H9 (cell line): ENCODE data around the gene C3orf20. TPM values are rescaled to one million over a fixed set of nuclear protein-coding genes. Genes with fewer than 3 reads are reported as not detected.
A peak's percentile ranks its signal among the peaks of the same experiment; 100 is the strongest.

ENCODE experiments used
- DNase-seq: peaks from one replicate; pipeline ENCODE4 v3.0.0-alpha.2; 2017
- H2AFZ ChIP-seq: one replicate; pipeline ENCODE4 v1.6.1; 2013; ENCODE audit warnings: mild to moderate bottlenecking, low read length, control low read depth, moderate library complexity
- H2AK5ac ChIP-seq: 2 replicates; pipeline ENCODE4 v1.6.1; 2013; ENCODE audit warnings: low read length, control low read depth, mixed read lengths; ENCODE audit not compliant: insufficient read length
- H2BK120ac ChIP-seq: one replicate; pipeline ENCODE4 v1.6.1; 2013; ENCODE audit warnings: low read depth, mild to moderate bottlenecking, low read length, control low read depth, inconsistent platforms; ENCODE audit not compliant: poor library complexity, severe bottlenecking
- H2BK12ac ChIP-seq: 2 replicates; pipeline ENCODE4 v1.6.1; 2013; ENCODE audit warnings: low read length, control low read depth, mixed read lengths, low read depth; ENCODE audit not compliant: insufficient read length
- H2BK15ac ChIP-seq: 2 replicates; pipeline ENCODE4 v1.6.1; 2013; ENCODE audit warnings: low read depth, low read length, control low read depth
- H2BK20ac ChIP-seq: one replicate; pipeline ENCODE4 v1.6.1; 2013; ENCODE audit warnings: low read depth, mild to moderate bottlenecking, low read length, control low read depth, inconsistent platforms; ENCODE audit not compliant: poor library complexity, severe bottlenecking
- H2BK5ac ChIP-seq: 2 replicates; pipeline ENCODE4 v1.6.1; 2013; ENCODE audit warnings: low read length, control low read depth, mixed read lengths; ENCODE audit not compliant: insufficient read length
- H3K14ac ChIP-seq: 2 replicates; pipeline ENCODE4 v1.6.1; 2013; ENCODE audit warnings: low read length, control low read depth; ENCODE audit not compliant: insufficient read depth
- H3K18ac ChIP-seq: 2 replicates; pipeline ENCODE4 v1.6.1; 2013; ENCODE audit warnings: low read depth, mild to moderate bottlenecking, mixed read lengths, low read length, control low read depth; ENCODE audit not compliant: insufficient read length
- H3K23ac ChIP-seq: 2 replicates; pipeline ENCODE4 v1.6.1; 2013; ENCODE audit warnings: low read length, control low read depth, mixed read lengths, low read depth; ENCODE audit not compliant: insufficient read length
- H3K23me2 ChIP-seq: 2 replicates; pipeline ENCODE4 v1.6.1; 2013; ENCODE audit warnings: low read depth, mild to moderate bottlenecking, mixed read lengths, low read length, control low read depth; ENCODE audit not compliant: insufficient read length, poor library complexity, severe bottlenecking
- H3K27ac ChIP-seq: 2 replicates; pipeline ENCODE4 v1.5.1; 2013; ENCODE audit warnings: low read length, control low read depth, mixed read lengths, low read depth; ENCODE audit not compliant: insufficient read length
- H3K27me3 ChIP-seq: 2 replicates; pipeline ENCODE4 v1.6.1; 2013; ENCODE audit warnings: low read length, control low read depth, inconsistent platforms; ENCODE audit not compliant: insufficient read depth
- H3K4ac ChIP-seq: 2 replicates; pipeline ENCODE4 v1.6.1; 2013; ENCODE audit warnings: low read depth, mild to moderate bottlenecking, control low read depth, inconsistent platforms, low read length, moderate library complexity
- H3K4me1 ChIP-seq: 2 replicates; pipeline ENCODE4 v1.6.1; 2013; ENCODE audit warnings: low read length, control low read depth, inconsistent platforms; ENCODE audit not compliant: insufficient read depth
- H3K4me2 ChIP-seq: 2 replicates; pipeline ENCODE4 v1.6.1; 2013; ENCODE audit warnings: low read length, control low read depth, mixed read lengths; ENCODE audit not compliant: insufficient read length, insufficient read depth
- H3K56ac ChIP-seq: 2 replicates; pipeline ENCODE4 v1.6.1; 2013; ENCODE audit warnings: low read depth, mild to moderate bottlenecking, mixed read lengths, low read length, control low read depth; ENCODE audit not compliant: insufficient read length
- H3K79me1 ChIP-seq: 2 replicates; pipeline ENCODE4 v1.6.1; 2013; ENCODE audit warnings: low read depth, mild to moderate bottlenecking, moderate library complexity, low read length, control low read depth, inconsistent platforms; ENCODE audit not compliant: insufficient read depth, poor library complexity, severe bottlenecking
- H3K79me2 ChIP-seq: 2 replicates; pipeline ENCODE4 v1.6.1; 2013; ENCODE audit warnings: low read length, control low read depth, inconsistent platforms; ENCODE audit not compliant: insufficient read depth
- H3K9ac ChIP-seq: 2 replicates; pipeline ENCODE4 v1.6.1; 2013; ENCODE audit warnings: low read length, control low read depth, mixed read lengths; ENCODE audit not compliant: insufficient read length; ENCODE audit errors: extremely low read depth
- H3K9me3 ChIP-seq: one replicate; pipeline ENCODE4 v1.6.1; 2013; ENCODE audit warnings: low read depth, low read length, inconsistent platforms; ENCODE audit not compliant: control insufficient read depth
- H3T11ph ChIP-seq: one replicate; pipeline ENCODE4 v1.6.1; 2013; ENCODE audit warnings: mild to moderate bottlenecking, low read length, control low read depth, inconsistent platforms
- H4K20me1 ChIP-seq: one replicate; pipeline ENCODE4 v1.6.1; 2013; ENCODE audit not compliant: control insufficient read depth, insufficient read length, insufficient read depth
- H4K5ac ChIP-seq: 2 replicates; pipeline ENCODE4 v1.6.1; 2013; ENCODE audit warnings: low read depth, mild to moderate bottlenecking, mixed read lengths, low read length, control low read depth; ENCODE audit not compliant: insufficient read length
- H4K8ac ChIP-seq: replicated peaks from 2 replicates; pipeline ENCODE4 v1.6.1; 2013; ENCODE audit warnings: low read length, control low read depth, mixed read lengths, low read depth; ENCODE audit not compliant: insufficient read length
- H4K91ac ChIP-seq: 2 replicates; pipeline ENCODE4 v1.6.1; 2013; ENCODE audit warnings: low read depth, mild to moderate bottlenecking, moderate library complexity, mixed read lengths, low read length, control low read depth; ENCODE audit not compliant: insufficient read length
- H3K27ac Mint-ChIP-seq, 3 experiments: 2 replicates in 2 of 3; 3 replicates in 1 of 3; pipeline ENCODE4 v1.8.0; 2020 to 2021; ENCODE audit warnings: mixed read lengths in 3 of 3, mild to moderate bottlenecking in 1 of 3, moderate library complexity in 1 of 3
- H3K27me3 Mint-ChIP-seq: 2 replicates; pipeline ENCODE4 v1.8.0; 2021; ENCODE audit warnings: low read depth, mild to moderate bottlenecking, moderate library complexity, mixed read lengths
- H3K36me3 Mint-ChIP-seq, 3 experiments: 2 replicates in 2 of 3; 3 replicates in 1 of 3; pipeline ENCODE4 v1.8.0; 2020 to 2021; ENCODE audit warnings: low read depth in 3 of 3, mixed read lengths in 3 of 3; ENCODE audit not compliant: insufficient read depth in 1 of 3
- H3K4me1 Mint-ChIP-seq, 2 experiments: 2 replicates each; pipeline ENCODE4 v1.8.0; 2020; ENCODE audit warnings: mixed read lengths in 2 of 2
- H3K4me3 Mint-ChIP-seq, 2 experiments: 2 replicates in 1 of 2; 3 replicates in 1 of 2; pipeline ENCODE4 v1.8.0; 2020 to 2021; ENCODE audit warnings: mild to moderate bottlenecking in 2 of 2, mixed read lengths in 2 of 2, moderate library complexity in 1 of 2
- H3K9me3 Mint-ChIP-seq, 2 experiments: 2 replicates in 1 of 2; 3 replicates in 1 of 2; pipeline ENCODE4 v1.8.0; 2020; ENCODE audit warnings: mild to moderate bottlenecking in 2 of 2, mixed read lengths in 2 of 2, moderate library complexity in 1 of 2
- CTCF ChIP-seq: fragments of 200-600 bp; sonication (generic); conservative IDR thresholded peaks from 3 replicates; pipeline ENCODE4 v1.8.0; 2021; ENCODE audit warnings: antibody characterized with exemption, mild to moderate bottlenecking
- WGBS: extraction: QIAGEN DNeasy Blood & Tissue Kit; methylation state at CpG from one replicate; pipeline ENCODE4 v1.1.7; 2013; ENCODE audit warnings: missing lambda C conversion rate, low lambda C conversion rate, mixed read lengths; ENCODE audit not compliant: insufficient read length; ENCODE audit errors: extremely low coverage; 5-methylcytosine and 5-hydroxymethylcytosine counted together
- total RNA-seq: library from RNA; stranded (reverse); gene quantifications from 2 replicates; pipeline ENCODE4 v1.2.1, GENCODE V29; 2021

C3orf20 gene
- total RNA-seq, 1 experiment from 2014 or later = not detected

GRCh38 chr3:14646589-14647413, 28.1 kb upstream of the C3orf20 start:
- Mint-ChIP-seq H3K36me3 (no peaks in the 10 kb centered on the region), H3K27me3 (peaks cover 69% of the 10 kb centered on the region), H3K4me3 (no peak overlapping the region), H3K27ac (peak overlapping the region in 1 of 3 experiments; percentile 17; a peak in 2 of 7 replicates), H3K9me3 (no peaks in the 10 kb centered on the region; a peak in 1 of 5 replicates), H3K4me1 (peaks cover 0 to 5% of the 10 kb centered on the region in 2 experiments; a peak in 3 of 4 replicates)
- Histone ChIP-seq H3K14ac (no peak overlapping the region), H3K27me3 (no peaks in the 10 kb centered on the region; the same call in 1 of the 2 replicates), H3K4ac (no peak overlapping the region), H3K79me2 (peaks cover 2% of the 10 kb centered on the region; the same call in 1 of the 2 replicates), H3K4me1 (no peaks in the 10 kb centered on the region), H3K27ac (no peak overlapping the region), H3K9ac (no peak overlapping the region), H3K23ac (no peak overlapping the region), H2BK5ac (no peak overlapping the region), H3K79me1 (no peaks in the 10 kb centered on the region), H2BK12ac (no peak overlapping the region), H3K18ac (no peak overlapping the region), H4K20me1 (no peaks in the 10 kb centered on the region), H3T11ph (no peak overlapping the region), H3K4me2 (no peak overlapping the region), H4K5ac (no peak overlapping the region), H2BK120ac (no peak overlapping the region), H3K9me3 (no peaks in the 10 kb centered on the region), H3K56ac (no peak overlapping the region), H3K23me2 (no peaks in the 10 kb centered on the region), H2AK5ac (no peak overlapping the region), H2AFZ (no peak overlapping the region), H2BK20ac (no peak overlapping the region), H2BK15ac (no peak overlapping the region), H4K8ac (no peak overlapping the region), H4K91ac (no peak overlapping the region)
- DNase-seq = peak; percentile 44
- WGBS = no CpG with 5 or more reads among the region's 9 CpGs
- peak; percentile 57 for TF ChIP-seq CTCF
